Sigmoid colon (tissue), 7 donors: ENCODE measurements around the gene SDR9C7. TPM values are rescaled to one million over a fixed set of nuclear protein-coding genes. Genes with fewer than 3 reads are reported as not detected.

Experiments used
- DNase-seq: peaks from one replicate; pipeline ENCODE4 v3.0.0-alpha.2; 2019
- H3K27ac ChIP-seq, 4 donors: fragments of 200-600 bp; sonication (generic); one replicate each; pipeline ENCODE4 v1.5.1; 2016 to 2019; ENCODE audit warnings: mild to moderate bottlenecking in 1 of 4
- H3K27me3 ChIP-seq, 3 donors: fragments of 200-600 bp; sonication (generic); one replicate each; pipeline ENCODE4 v1.5.1; 2019; ENCODE audit warnings: mild to moderate bottlenecking in 1 of 3
- H3K36me3 ChIP-seq, 4 donors: fragments of 200-600 bp; sonication (generic); one replicate each; pipeline ENCODE4 v1.5.1; 2016 to 2019
- H3K4me1 ChIP-seq, 4 donors: fragments of 200-600 bp; sonication (generic); one replicate each; pipeline ENCODE4 v1.5.1; 2017 to 2019
- H3K4me3 ChIP-seq, 4 donors: fragments of 200-600 bp; sonication (generic); one replicate each; pipeline ENCODE4 v1.5.1; 2017 to 2019; ENCODE audit warnings: mild to moderate bottlenecking in 2 of 4, moderate library complexity in 1 of 4
- H3K9me3 ChIP-seq, 4 donors: fragments of 200-600 bp in 3 of 4; sonication (generic) in 3 of 4; one replicate each; pipeline versions ENCODE4 v1.5.1 to v1.6.1; 2013 to 2019
- CTCF ChIP-seq, 4 experiments: fragments of 450-650 bp in 3 of 4; fragments of 200-600 bp in 1 of 4; IDR thresholded peaks; one replicate each; pipeline ENCODE4 v1.5.1; 2016 to 2019; ENCODE audit warnings: antibody characterized with exemption in 4 of 4, mild to moderate bottlenecking in 3 of 4, moderate library complexity in 2 of 4
- EP300 ChIP-seq, 4 donors: sonication (generic); formaldehyde crosslinking; IDR thresholded peaks; one replicate each; pipeline ENCODE4 v1.6.1; 2017; ENCODE audit warnings: antibody characterized with exemption in 4 of 4
- POLR2A ChIP-seq, 2 donors: fragments of 450-650 bp; IDR thresholded peaks; one replicate each; pipeline ENCODE4 v1.6.1; 2016; ENCODE audit warnings: antibody characterized with exemption in 2 of 2, mild to moderate bottlenecking in 2 of 2, moderate library complexity in 2 of 2
- POLR2AphosphoS5 ChIP-seq, 4 donors: sonication (generic); formaldehyde crosslinking; IDR thresholded peaks; one replicate each; pipeline ENCODE4 v1.6.1; 2017; ENCODE audit warnings: antibody characterized with exemption in 4 of 4
- WGBS, 2 donors: extraction: QIAGEN DNeasy Blood & Tissue Kit; methylation state at CpG; one replicate each; pipeline ENCODE4 v1.1.7; 2013; 5-methylcytosine and 5-hydroxymethylcytosine counted together
- intact Hi-C: fragments of 100-400 bp; cut with DNase I; formaldehyde crosslinking; loops from one replicate; pipeline ENCODE4 v1.15.1; 2023
- polyA plus RNA-seq, 3 donors: library from polyadenylated mRNA; stranded (reverse); fragments of 200-250 nt; gene quantifications; one replicate each; pipeline ENCODE4 v1.2.3, GENCODE V29; 2013
- total RNA-seq, 4 donors: library from RNA; depleted of rRNA; stranded (reverse); fragments of >200 nt; gene quantifications; one replicate each; pipeline ENCODE4 v1.1.0, GENCODE V29; 2016
- donor health status: healthy with polysubstance abuse.
- donor health status: Bipolar disorder and iron deficiency.
- donor health status: healthy.

SDR9C7 gene
- total and polyA plus RNA-seq, 7 donors, result 0.03 to 0.55 TPM; not detected in 5

DNA sequence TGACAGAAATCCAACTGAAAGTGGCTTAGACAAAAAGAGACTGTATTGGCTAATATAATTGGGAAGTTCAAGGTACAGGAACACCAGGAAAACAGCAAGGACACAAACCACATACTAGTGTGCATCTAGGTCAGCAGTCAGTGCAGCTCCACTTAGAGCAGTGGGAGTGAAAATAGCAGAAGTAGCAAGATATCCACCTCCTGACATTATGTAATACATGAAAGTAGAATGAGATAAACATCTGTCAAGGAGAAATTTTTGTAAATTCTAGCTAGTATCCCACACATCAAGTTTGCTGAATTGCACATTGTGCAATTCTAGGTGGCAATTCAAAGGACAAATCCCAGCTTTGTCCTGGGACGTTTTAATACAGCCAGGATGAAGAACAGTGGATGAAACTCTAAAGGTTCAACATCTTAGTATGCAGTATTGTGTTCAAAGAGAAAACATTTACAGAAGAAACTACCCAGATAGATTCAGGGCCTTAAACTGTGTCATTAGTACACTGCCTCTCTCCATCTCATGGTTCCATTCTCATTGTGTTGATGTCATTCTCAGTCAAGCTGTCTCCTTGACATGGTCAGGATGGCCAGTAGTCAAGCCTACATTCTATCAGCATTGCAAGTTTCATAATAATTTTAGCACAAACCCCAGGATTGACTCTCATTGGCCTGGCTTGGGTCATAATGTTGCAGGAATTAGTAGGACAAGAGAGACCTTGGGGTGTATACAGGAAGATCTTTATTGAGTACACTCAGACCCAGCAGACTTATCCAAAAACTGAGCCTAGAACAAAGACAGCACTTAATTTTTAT is 56.8 kb downstream of the SDR9C7 start:
- no peaks in the 10 kb centered on the region for H3K27me3 ChIP-seq
- H3K36me3 ChIP-seq, result no peaks in the 10 kb centered on the region
- WGBS, 2 donors, result 21 to 36% methylated on average over 1 of the region's 1 CpG
- no peak for DNase-seq
- H3K4me3 ChIP-seq, result no peak overlapping the region
- H3K4me1 ChIP-seq, result no peaks in the 10 kb centered on the region
- TF ChIP-seq POLR2AphosphoS5 (IDR thresholded peaks at IDR 0.05) (no peak), POLR2A (IDR thresholded peaks at IDR 0.05) (no peak), EP300 (IDR thresholded peaks at IDR 0.05) (no peak), CTCF (IDR thresholded peaks at IDR 0.05) (no peak)
- peaks cover 0 to under 1% (median 0%) of the 10 kb centered on the region in 4 donors for H3K9me3 ChIP-seq
- intact Hi-C loops, result no loop called here
- H3K27ac ChIP-seq, result no peak overlapping the region

- Histone ChIP-seq H3K27me3 (no peaks in the 10 kb centered on the region), H3K9me3 (no peaks in the 10 kb centered on the region), H3K27ac (no peak overlapping the region), H3K36me3 (no peaks in the 10 kb centered on the region), H3K4me3 (no peak overlapping the region), H3K4me1 (no peaks in the 10 kb centered on the region)
- no peak for TF ChIP-seq POLR2AphosphoS5 (IDR thresholded peaks at IDR 0.05)
- no peak for TF ChIP-seq EP300 (IDR thresholded peaks at IDR 0.05)
- no peak for TF ChIP-seq CTCF (IDR thresholded peaks at IDR 0.05)
- intact Hi-C loops, result no loop called here
- WGBS, 2 donors, result 55 to 75% methylated on average over 1 of the region's 1 CpG
- no peak for DNase-seq
Measured at GRCh38 chr12:56874821-56875220, 59.4 kb downstream of the SDR9C7 start.

GRCh38 chr12:56873382-56873781 is 60.8 kb downstream of the SDR9C7 start:
- intact Hi-C loops, result no loop called here
- 2 to 64% methylated on average over 1 of the region's 1 CpG for whole genome bisulfite sequencing, 2 donors
- Histone ChIP-seq H3K27me3 (no peaks in the 10 kb centered on the region), H3K27ac (no peak overlapping the region), H3K4me3 (no peak overlapping the region), H3K9me3 (no peaks in the 10 kb centered on the region), H3K4me1 (no peaks in the 10 kb centered on the region), H3K36me3 (no peaks in the 10 kb centered on the region)
- DNase-seq, result no peak
- TF ChIP-seq POLR2A (IDR thresholded peaks at IDR 0.05) (no peak), CTCF (IDR thresholded peaks at IDR 0.05) (no peak), POLR2AphosphoS5 (IDR thresholded peaks at IDR 0.05) (no peak), EP300 (IDR thresholded peaks at IDR 0.05) (no peak)

Other genes with a start within 250 kb of the SDR9C7 start
- 100 to 1,000 TPM in 3 of 4 donors, 10 to 100 TPM in 1; 92.8 to 156 (median 120) TPM for gene PTGES3, start 246.1 kb downstream of the SDR9C7 start, total RNA-seq
- 100 to 1,000 TPM; 179 to 209 (median 185) TPM for gene PTGES3, start 246.1 kb downstream of the SDR9C7 start, polyA plus RNA-seq
- 1,000 to 10,000 TPM; 1,056 to 1,536 (median 1,356) TPM for gene NACA, start 209.1 kb downstream of the SDR9C7 start, total RNA-seq
- gene NACA, start 209.1 kb downstream of the SDR9C7 start, polyA plus RNA-seq, result 1,000 to 10,000 TPM; 1,639 to 2,405 (median 1,646) TPM
- 1 to 10 TPM; 3.9 to 7.5 (median 6.5) TPM for gene PRIM1, start 182.1 kb downstream of the SDR9C7 start, total RNA-seq
- gene PRIM1, start 182.1 kb downstream of the SDR9C7 start, polyA plus RNA-seq, result 10 to 100 TPM in 1 of 3 donors, 1 to 10 TPM in 2; 2.4 to 11.0 (median 5.3) TPM
- gene HSD17B6, start 171.1 kb downstream of the SDR9C7 start, total RNA-seq, result 10 to 100 TPM; 31.0 to 69.2 (median 55.8) TPM
- 1 to 10 TPM in 2 of 3 donors, under 1 TPM in 1; 0.92 to 3.5 (median 1.2) TPM for gene HSD17B6, start 171.1 kb downstream of the SDR9C7 start, polyA plus RNA-seq
- gene RDH16, start 23.2 kb upstream of the SDR9C7 start, total RNA-seq, result 1 to 10 TPM in 1 of 4 donors, under 1 TPM in 3; under 0.01 to 1.1 (median 0.38) TPM
- under 1 TPM in 1 of 3 donors, not detected in 2; 0.19 TPM for gene RDH16, start 23.2 kb upstream of the SDR9C7 start, polyA plus RNA-seq
- 1 to 10 TPM; 5.0 to 6.4 (median 5.6) TPM for gene ZBTB39, start 72.1 kb upstream of the SDR9C7 start, total RNA-seq
- gene ZBTB39, start 72.1 kb upstream of the SDR9C7 start, polyA plus RNA-seq, result 1 to 10 TPM in 2 of 3 donors, under 1 TPM in 1; 0.69 to 2.6 (median 1.2) TPM
- gene TAC3, start 82.1 kb upstream of the SDR9C7 start, total RNA-seq, result 1 to 10 TPM in 2 of 4 donors, under 1 TPM in 1, not detected in 1; 0.66 to 4.5 (median 3.9) TPM
- 1 to 10 TPM in 1 of 3 donors, not detected in 2; 4.1 TPM for gene TAC3, start 82.1 kb upstream of the SDR9C7 start, polyA plus RNA-seq
- gene MYO1A, start 115.7 kb upstream of the SDR9C7 start, total RNA-seq, result 1 to 10 TPM in 2 of 4 donors, under 1 TPM in 2; 0.71 to 7.2 (median 1.3) TPM
- 100 to 1,000 TPM in 2 of 3 donors, 10 to 100 TPM in 1; 89.5 to 112 (median 103) TPM for gene MYO1A, start 115.7 kb upstream of the SDR9C7 start, polyA plus RNA-seq
- gene NEMP1, start 144.4 kb upstream of the SDR9C7 start, total RNA-seq, result 10 to 100 TPM; 11.5 to 13.6 (median 12.7) TPM
- 1 to 10 TPM in 1 of 3 donors, under 1 TPM in 2; 0.60 to 6.2 (median 0.92) TPM for gene NEMP1, start 144.4 kb upstream of the SDR9C7 start, polyA plus RNA-seq
- 10 to 100 TPM; 24.8 to 28.9 (median 27.4) TPM for gene NAB2, start 154.7 kb upstream of the SDR9C7 start, total RNA-seq
- 1 to 10 TPM; 2.5 to 9.5 (median 5.4) TPM for gene NAB2, start 154.7 kb upstream of the SDR9C7 start, polyA plus RNA-seq
- gene STAT6, start 177.0 kb upstream of the SDR9C7 start, total RNA-seq, result 100 to 1,000 TPM; 105 to 163 (median 113) TPM
- 100 to 1,000 TPM in 2 of 3 donors, 10 to 100 TPM in 1; 66.1 to 210 (median 123) TPM for gene STAT6, start 177.0 kb upstream of the SDR9C7 start, polyA plus RNA-seq
- gene LRP1, start 194.1 kb upstream of the SDR9C7 start, total RNA-seq, result 100 to 1,000 TPM; 147 to 262 (median 204) TPM
- gene LRP1, start 194.1 kb upstream of the SDR9C7 start, polyA plus RNA-seq, result 10 to 100 TPM; 11.4 to 57.9 (median 14.1) TPM
- gene LRP1-AS, start 213.2 kb upstream of the SDR9C7 start, total RNA-seq, result not detected
- not detected for gene LRP1-AS, start 213.2 kb upstream of the SDR9C7 start, polyA plus RNA-seq